Stimulated activated memory B cell treated with anti-CD40 and anti-IgM and Interleukin-4, amounts not matched to agents 10 μg/mL and 1 μg/mL and 100 μg/mL, for 72 hours (primary cell): ENCODE data around the gene OIP5.

Source experiments
- ATAC-seq: fragments of 150-1000 bp; cut with Tn5 transposase; 2 replicates; pipeline ENCODE4 v1.10.0; 2021
- H3K27ac Mint-ChIP-seq: one replicate; pipeline ENCODE4 v1.8.0; 2022; ENCODE audit warnings: mild to moderate bottlenecking, mixed read lengths
- H3K27me3 Mint-ChIP-seq: one replicate; pipeline ENCODE4 v1.8.0; 2022; ENCODE audit warnings: mixed read lengths
- H3K36me3 Mint-ChIP-seq: one replicate; pipeline ENCODE4 v1.8.0; 2022; ENCODE audit warnings: mixed read lengths
- H3K4me1 Mint-ChIP-seq: one replicate; pipeline ENCODE4 v1.8.0; 2022; ENCODE audit warnings: mixed read lengths
- H3K4me3 Mint-ChIP-seq: one replicate; pipeline ENCODE4 v1.8.0; 2022; ENCODE audit warnings: mild to moderate bottlenecking, moderate library complexity, mixed read lengths
- H3K9me3 Mint-ChIP-seq: one replicate; pipeline ENCODE4 v1.8.0; 2022; ENCODE audit warnings: mixed read lengths

OIP5 gene

GRCh38 chr15:41332194-41333025, at the start of gene OIP5, which contains the start of gene NUSAP1:
OIP5 (minus strand) TSS chr15:41332591; CDS start chr15:41332561, 30 bp downstream.
NUSAP1 (plus strand) TSS chr15:41332881; CDS start chr15:41332958, 77 bp downstream.
- peak within 1 kb of the TSS; percentile 89 for H3K4me3 Mint-ChIP-seq
- peak; percentile 98 for ATAC-seq
- peak within 1 kb of the TSS; percentile 89 for H3K27ac Mint-ChIP-seq
- H3K4me1 Mint-ChIP-seq, result peaks cover 37% of the 10 kb centered on the region
- no peaks in the 10 kb centered on the region for H3K36me3 Mint-ChIP-seq
- no peaks in the 10 kb centered on the region for H3K9me3 Mint-ChIP-seq
- H3K27me3 Mint-ChIP-seq, result no peaks in the 10 kb centered on the region

- no peaks in the 10 kb centered on the region for H3K36me3 Mint-ChIP-seq
- H3K9me3 Mint-ChIP-seq, result no peaks in the 10 kb centered on the region
- H3K4me3 Mint-ChIP-seq, result no peak overlapping the region
- no peak for ATAC-seq
- no peaks in the 10 kb centered on the region for H3K27me3 Mint-ChIP-seq
- no peak overlapping the region for H3K27ac Mint-ChIP-seq
- H3K4me1 Mint-ChIP-seq, result no peaks in the 10 kb centered on the region
Observed at GRCh38 chr15:41377978-41378377, 45.6 kb upstream of the OIP5 start.

- Mint-ChIP-seq H3K4me1 (no peaks in the 10 kb centered on the region), H3K4me3 (no peak overlapping the region), H3K36me3 (peaks cover 11% of the 10 kb centered on the region), H3K9me3 (no peaks in the 10 kb centered on the region), H3K27me3 (no peaks in the 10 kb centered on the region), H3K27ac (no peak overlapping the region)
- no peak for ATAC-seq
Observed at GRCh38 chr15:41367418-41367817, 35.0 kb upstream of the OIP5 start.

GRCh38 chr15:41354371-41354770, 22.0 kb upstream of the OIP5 start:
- Mint-ChIP-seq H3K27me3 (no peaks in the 10 kb centered on the region), H3K9me3 (no peaks in the 10 kb centered on the region), H3K36me3 (peaks cover 15% of the 10 kb centered on the region), H3K4me1 (no peaks in the 10 kb centered on the region), H3K27ac (no peak overlapping the region), H3K4me3 (no peak overlapping the region)
- ATAC-seq, result no peak

- Mint-ChIP-seq H3K9me3 (no peaks in the 10 kb centered on the region), H3K36me3 (peaks cover 22% of the 10 kb centered on the region)
- no peak for ATAC-seq
Observed at GRCh38 chr15:41350057-41350717, 17.8 kb upstream of the OIP5 start.

GRCh38 chr15:41347236-41347635, 14.8 kb upstream of the OIP5 start:
- peaks cover 17% of the 10 kb centered on the region for H3K36me3 Mint-ChIP-seq
- no peaks in the 10 kb centered on the region for H3K9me3 Mint-ChIP-seq

More at GRCh38 chr15:41350057-41350717, 17.8 kb upstream of the OIP5 start:
- Mint-ChIP-seq H3K27ac (no peak overlapping the region), H3K27me3 (no peaks in the 10 kb centered on the region), H3K4me3 (no peak overlapping the region), H3K4me1 (no peaks in the 10 kb centered on the region)

GRCh38 chr15:41341519-41341918, 9.1 kb upstream of the OIP5 start:
- ATAC-seq, result no peak
- Mint-ChIP-seq H3K4me1 (peaks cover 10% of the 10 kb centered on the region), H3K9me3 (no peaks in the 10 kb centered on the region), H3K4me3 (no peak overlapping the region), H3K36me3 (peaks cover 22% of the 10 kb centered on the region), H3K27ac (no peak overlapping the region), H3K27me3 (no peaks in the 10 kb centered on the region)

More at GRCh38 chr15:41347236-41347635, 14.8 kb upstream of the OIP5 start:
- H3K27me3 Mint-ChIP-seq, result no peaks in the 10 kb centered on the region
- H3K27ac Mint-ChIP-seq, result no peak overlapping the region
- H3K4me1 Mint-ChIP-seq, result no peaks in the 10 kb centered on the region
- ATAC-seq, result no peak
- no peak overlapping the region for H3K4me3 Mint-ChIP-seq

GRCh38 chr15:41340189-41340695, 7.9 kb upstream of the OIP5 start:
- H3K27me3 Mint-ChIP-seq, result no peaks in the 10 kb centered on the region
- H3K27ac Mint-ChIP-seq, result no peak overlapping the region
- ATAC-seq, result no peak
- H3K9me3 Mint-ChIP-seq, result no peaks in the 10 kb centered on the region
- H3K4me1 Mint-ChIP-seq, result peaks cover 13% of the 10 kb centered on the region
- peaks cover 15% of the 10 kb centered on the region for H3K36me3 Mint-ChIP-seq
- H3K4me3 Mint-ChIP-seq, result no peak overlapping the region

GRCh38 chr15:41337631-41338522, 5.5 kb upstream of the OIP5 start:
- Mint-ChIP-seq H3K27ac (no peak overlapping the region), H3K4me1 (peaks cover 27% of the 10 kb centered on the region), H3K9me3 (no peaks in the 10 kb centered on the region), H3K27me3 (no peaks in the 10 kb centered on the region), H3K36me3 (peaks cover 15% of the 10 kb centered on the region), H3K4me3 (no peak overlapping the region)
- no peak for ATAC-seq

GRCh38 chr15:41337047-41337446, 4.7 kb upstream of the OIP5 start:
- H3K4me1 Mint-ChIP-seq, result peaks cover 33% of the 10 kb centered on the region
- no peaks in the 10 kb centered on the region for H3K9me3 Mint-ChIP-seq
- peaks cover 15% of the 10 kb centered on the region for H3K36me3 Mint-ChIP-seq
- H3K27ac Mint-ChIP-seq, result no peak overlapping the region
- H3K27me3 Mint-ChIP-seq, result no peaks in the 10 kb centered on the region
- no peak overlapping the region for H3K4me3 Mint-ChIP-seq
- ATAC-seq, result no peak

- H3K9me3 Mint-ChIP-seq, result no peaks in the 10 kb centered on the region
- H3K4me3 Mint-ChIP-seq, result no peak overlapping the region
- H3K27me3 Mint-ChIP-seq, result no peaks in the 10 kb centered on the region
- no peak overlapping the region for H3K27ac Mint-ChIP-seq
- peaks cover 38% of the 10 kb centered on the region for H3K4me1 Mint-ChIP-seq
- peaks cover 10% of the 10 kb centered on the region for H3K36me3 Mint-ChIP-seq
- ATAC-seq, result no peak
Observed at GRCh38 chr15:41336549-41336948, 4.2 kb upstream of the OIP5 start.

- Mint-ChIP-seq H3K27me3 (no peaks in the 10 kb centered on the region), H3K4me3 (peak overlapping the region; percentile 89), H3K27ac (peak overlapping the region; percentile 89), H3K9me3 (no peaks in the 10 kb centered on the region), H3K4me1 (peaks cover 41% of the 10 kb centered on the region), H3K36me3 (no peaks in the 10 kb centered on the region)
- ATAC-seq, result no peak
Observed at GRCh38 chr15:41334293-41335120, 2.1 kb upstream of the OIP5 start.

- ATAC-seq, result peak; percentile 52
- Mint-ChIP-seq H3K4me3 (peak overlapping the region; percentile 89), H3K9me3 (no peaks in the 10 kb centered on the region), H3K4me1 (peaks cover 41% of the 10 kb centered on the region), H3K27me3 (no peaks in the 10 kb centered on the region), H3K27ac (peak overlapping the region; percentile 89), H3K36me3 (no peaks in the 10 kb centered on the region)
Observed at GRCh38 chr15:41333026-41333562, 703 bp upstream of the OIP5 start.

- H3K9me3 Mint-ChIP-seq, result no peaks in the 10 kb centered on the region
- peak overlapping the region; percentile 89 for H3K4me3 Mint-ChIP-seq
- no peaks in the 10 kb centered on the region for H3K36me3 Mint-ChIP-seq
- peaks cover 33% of the 10 kb centered on the region for H3K4me1 Mint-ChIP-seq
- no peak for ATAC-seq
- peak overlapping the region; percentile 89 for H3K27ac Mint-ChIP-seq
- H3K27me3 Mint-ChIP-seq, result no peaks in the 10 kb centered on the region
Observed at GRCh38 chr15:41331833-41332193, 578 bp downstream of the OIP5 start.
